Caki2 (cell line): ENCODE data around the gene IRGC. TPM values are rescaled to one million over a fixed set of nuclear protein-coding genes. Genes with fewer than 3 reads are reported as not detected.
"Not testable (repeated sequence)": the region's sequence is repeated elsewhere in the genome, so short reads cannot be mapped to it uniquely, and the experiment has no call there.

Experiments
- DNase-seq: peaks from one replicate; pipeline ENCODE4 v3.0.0-alpha.2; 2015; ENCODE audit warnings: low read depth
- in situ Hi-C: cut with HindIII; loops from 2 replicates; pipeline ENCODE4 v1.10.0; 2016; ENCODE audit warnings: low sequenced_read_pairs, low pct_unique_long_range_greater_than_20kb, mixed read lengths
- total RNA-seq: library from RNA; depleted of rRNA; stranded (reverse); fragments of >200 nt; shearing (Covaris generic); gene quantifications from 2 replicates; pipeline ENCODE4 v1.2.3, GENCODE V29; 2014; ENCODE audit warnings: low replicate concordance; rRNA removed

The IRGC gene, protein sequence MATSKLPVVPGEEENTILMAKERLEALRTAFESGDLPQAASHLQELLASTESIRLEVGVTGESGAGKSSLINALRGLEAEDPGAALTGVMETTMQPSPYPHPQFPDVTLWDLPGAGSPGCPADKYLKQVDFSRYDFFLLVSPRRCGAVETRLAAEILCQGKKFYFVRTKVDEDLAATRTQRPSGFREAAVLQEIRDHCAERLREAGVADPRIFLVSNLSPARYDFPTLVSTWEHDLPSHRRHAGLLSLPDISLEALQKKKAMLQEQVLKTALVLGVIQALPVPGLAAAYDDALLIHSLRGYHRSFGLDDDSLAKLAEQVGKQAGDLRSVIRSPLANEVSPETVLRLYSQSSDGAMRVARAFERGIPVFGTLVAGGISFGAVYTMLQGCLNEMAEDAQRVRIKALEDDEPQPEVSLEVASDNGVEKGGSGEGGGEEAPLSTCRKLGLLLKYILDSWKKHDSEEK
- not detected in 2 replicates for total RNA-seq

DNA sequence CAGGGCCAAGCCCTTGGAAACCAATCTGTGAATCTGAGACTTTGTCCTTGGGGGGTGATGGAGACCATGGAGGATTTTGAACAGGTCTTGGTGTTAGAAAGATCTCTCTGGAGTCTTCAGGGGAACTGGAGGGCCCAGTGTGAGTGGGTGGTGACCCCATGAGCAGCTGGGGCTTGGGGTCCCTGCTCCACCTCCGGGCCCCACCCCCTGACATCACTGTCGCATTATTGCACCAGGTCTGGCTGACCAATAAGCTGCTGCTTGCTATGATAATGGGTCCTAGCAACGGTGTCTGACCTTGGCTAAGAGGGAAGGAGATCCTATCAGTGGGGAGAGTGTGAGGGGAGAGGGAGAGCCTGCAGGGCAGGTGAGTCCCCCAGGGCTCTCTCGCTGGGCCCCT lies at the start of gene IRGC:
Gene IRGC (plus strand): TSS at position 301 of the 400 bp plus-strand sequence. CDS start 2,483 bp downstream, outside the sequence.
- in situ Hi-C loops: no loop called here

DNA sequence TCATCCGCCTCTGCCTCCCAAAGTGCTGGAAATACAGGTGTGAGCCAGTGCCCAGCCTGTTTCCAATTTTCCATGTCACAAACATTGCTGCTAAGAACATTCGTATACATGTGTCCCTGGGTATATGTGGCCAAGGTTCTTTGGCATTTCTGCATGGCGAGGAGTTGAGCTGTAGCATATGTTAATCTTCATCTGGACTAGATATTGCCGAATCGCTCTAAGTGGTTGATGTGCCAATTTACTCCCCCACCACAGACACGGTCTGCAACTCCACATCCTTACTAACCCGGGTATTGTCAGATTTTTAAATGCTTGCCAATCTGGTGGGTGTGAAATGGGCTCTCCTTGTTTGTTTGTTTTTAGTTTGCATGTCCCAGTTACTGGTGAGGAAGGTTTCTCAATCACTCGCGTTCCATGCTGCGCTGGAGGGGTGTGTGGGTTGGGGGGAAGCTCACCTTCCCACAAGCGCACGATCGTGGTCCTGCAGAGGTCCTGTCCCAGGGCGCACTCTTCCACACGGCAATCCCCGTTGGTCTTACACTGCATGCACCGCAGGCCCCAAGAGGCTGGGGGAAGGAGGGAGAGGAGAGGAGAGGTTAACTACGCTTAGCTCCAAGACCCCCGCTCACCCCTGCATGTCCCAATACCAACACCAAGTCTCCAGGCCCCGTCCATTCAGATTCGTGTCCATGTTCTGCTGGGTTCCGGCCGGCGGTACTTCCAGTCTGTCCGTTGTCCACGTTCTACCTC lies 48.6 kb upstream of the IRGC start:
- in situ Hi-C loops: no loop called here
- DNase-seq: no peak

More for the DNA sequence above, at the start of gene IRGC:
- DNase-seq: no peak

DNA sequence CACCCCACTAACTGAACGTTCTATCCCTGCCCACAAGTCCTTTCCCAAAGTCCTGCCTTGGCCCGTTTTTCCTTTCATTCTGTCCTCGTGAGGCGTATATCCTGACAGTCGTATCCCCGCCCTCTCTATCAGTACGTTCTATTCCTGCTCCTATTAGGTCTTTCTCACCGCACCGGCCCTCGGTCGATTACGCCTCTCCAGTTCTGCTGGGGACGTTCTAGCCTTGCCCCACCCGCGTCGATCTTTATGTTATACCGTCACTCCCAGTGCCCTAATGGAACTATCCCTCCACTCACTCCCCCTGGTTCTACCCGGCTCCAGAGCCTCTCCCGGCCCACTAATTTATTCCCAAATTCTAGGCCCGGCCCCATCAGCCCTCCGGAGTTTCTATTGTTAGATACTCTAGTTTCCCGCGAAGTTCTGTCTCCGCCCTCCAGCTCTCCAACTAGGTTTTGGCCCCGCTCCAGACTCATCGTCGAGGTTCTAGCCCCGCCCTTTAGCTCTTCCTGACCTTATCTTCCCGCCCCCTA lies 47.9 kb upstream of the IRGC start:
- in situ Hi-C loops: no loop called here

DNA sequence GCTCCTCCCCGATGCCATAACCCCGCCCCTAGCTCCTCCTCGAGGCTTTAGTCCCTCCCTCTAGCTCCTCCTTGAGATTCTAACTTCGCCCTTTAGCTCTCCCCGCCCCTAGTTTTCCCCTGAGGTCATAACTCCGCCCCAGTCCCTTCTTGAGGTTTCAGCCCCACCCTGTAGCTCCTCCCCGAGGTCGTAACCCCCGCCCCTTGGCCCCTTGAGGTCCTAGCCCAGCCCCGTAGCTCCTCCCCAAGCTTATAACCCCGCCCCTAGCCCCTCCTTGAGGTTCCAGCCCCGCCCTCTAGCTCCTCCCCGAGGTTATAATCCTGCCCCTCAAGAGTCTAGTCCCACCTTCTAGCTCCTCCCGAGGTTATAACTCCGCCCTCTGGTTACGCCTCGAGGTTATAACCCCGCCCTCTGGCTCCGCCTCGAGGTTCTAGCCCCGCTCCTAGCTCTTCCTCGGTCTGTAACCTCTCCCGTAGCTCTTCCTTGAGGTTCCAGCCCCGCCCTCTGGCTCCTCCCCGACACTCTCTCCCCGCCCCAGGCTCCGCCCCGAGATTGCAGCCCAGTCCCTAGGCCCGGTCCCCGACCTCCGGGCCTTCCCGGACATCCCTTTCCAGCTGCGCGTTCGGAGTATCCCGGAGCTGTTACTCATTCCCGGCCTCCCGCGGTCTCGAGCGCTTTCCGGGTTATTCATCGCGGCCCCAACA lies 47.3 kb upstream of the IRGC start:
- in situ Hi-C loops: no loop called here
- peak; percentile 100 for DNase-seq

More for the DNA sequence above, 47.9 kb upstream of the IRGC start:
- no peak for DNase-seq

DNA sequence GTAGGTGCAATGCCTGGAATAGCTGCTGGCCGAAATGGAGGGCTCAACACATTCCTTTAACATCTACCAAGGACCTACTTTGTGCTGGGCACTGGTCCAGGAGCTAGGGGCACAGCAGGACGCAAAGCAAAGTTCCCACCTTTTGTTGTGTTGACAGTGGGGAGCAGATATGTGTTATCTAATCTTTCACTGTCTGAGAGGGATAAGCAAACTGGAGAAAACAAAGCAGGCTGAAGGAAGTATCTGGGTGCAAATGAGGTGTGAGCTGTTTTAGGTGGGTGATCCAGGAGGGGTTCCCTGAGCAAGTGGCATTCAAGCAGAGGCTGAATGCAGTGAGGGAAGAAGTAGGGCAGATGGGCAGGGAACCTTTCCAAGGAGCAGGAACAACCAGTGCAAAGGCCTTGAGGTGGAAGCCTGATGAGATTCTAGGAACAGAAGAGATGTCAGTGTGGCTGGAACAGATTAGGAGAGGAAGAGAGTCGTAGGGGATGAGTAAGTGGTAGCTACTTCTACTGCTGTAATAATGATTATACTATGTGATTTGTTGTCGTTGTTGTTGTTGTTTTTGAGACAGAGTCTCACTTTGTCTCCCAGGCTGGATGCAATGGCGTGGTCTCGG lies 43.7 kb upstream of the IRGC start:
- no peak for DNase-seq
- in situ Hi-C loops: no loop called here

DNA sequence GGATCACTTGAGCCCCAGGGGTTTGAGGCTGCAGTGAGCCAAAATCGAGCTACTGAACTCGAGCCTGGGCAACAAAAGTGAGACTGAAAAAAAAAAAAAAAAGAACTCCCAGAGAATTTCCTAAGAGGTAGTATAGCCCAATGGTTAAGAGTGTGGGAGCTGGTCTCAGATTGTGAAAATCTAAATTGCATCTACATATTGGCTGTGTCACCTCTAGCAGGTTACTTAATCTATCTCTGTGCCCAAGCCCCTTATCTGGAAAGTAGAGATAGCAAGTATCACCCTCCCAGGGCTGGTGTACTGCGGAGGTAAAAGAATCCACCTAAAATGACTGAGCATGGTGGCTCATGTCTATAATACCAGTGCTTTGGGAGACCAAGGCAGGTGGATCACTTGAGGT lies 42.2 kb upstream of the IRGC start:
- in situ Hi-C loops: no loop called here
- no peak for DNase-seq

DNA sequence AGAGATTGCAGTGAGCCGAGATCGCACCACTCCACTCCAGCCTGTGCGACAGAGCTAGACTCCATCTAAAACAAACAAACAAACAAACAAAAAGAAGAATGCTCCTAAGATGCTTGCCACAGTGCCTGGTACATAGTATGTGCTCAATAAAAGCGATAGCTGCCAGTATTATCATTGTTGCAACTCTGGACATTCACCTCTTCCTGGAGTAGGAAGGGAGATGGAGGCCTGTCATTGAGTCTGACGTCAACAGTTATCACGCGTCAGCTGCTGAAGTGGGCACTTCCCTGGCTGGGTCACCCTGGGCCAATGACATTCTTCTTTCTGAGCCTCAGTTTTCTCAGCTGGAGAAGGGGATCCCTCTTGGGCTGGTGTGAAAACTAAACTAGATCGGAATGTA lies 41.7 kb upstream of the IRGC start:
- in situ Hi-C loops: no loop called here
- DNase-seq: no peak

DNA sequence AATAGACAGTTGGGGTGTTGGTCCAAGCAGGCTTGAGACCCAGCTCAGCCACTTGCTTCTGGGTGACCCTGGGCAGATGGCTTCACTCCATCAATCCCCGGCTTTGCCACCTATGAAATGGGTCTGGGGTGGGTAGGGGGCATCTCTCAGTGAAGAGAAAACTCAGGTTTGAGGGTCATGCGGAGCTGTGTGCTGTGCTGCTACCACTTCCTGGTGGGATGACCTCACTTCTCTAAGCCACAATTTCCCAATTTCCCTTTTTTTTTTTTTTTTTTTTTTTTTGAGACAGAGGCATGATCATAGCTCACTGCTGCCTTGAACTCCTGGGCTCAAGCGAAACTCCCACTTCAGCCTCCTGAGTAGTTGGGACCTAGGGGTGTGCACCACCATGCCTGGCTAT lies 41.3 kb upstream of the IRGC start:
- in situ Hi-C loops: no loop called here
- no peak for DNase-seq

DNA sequence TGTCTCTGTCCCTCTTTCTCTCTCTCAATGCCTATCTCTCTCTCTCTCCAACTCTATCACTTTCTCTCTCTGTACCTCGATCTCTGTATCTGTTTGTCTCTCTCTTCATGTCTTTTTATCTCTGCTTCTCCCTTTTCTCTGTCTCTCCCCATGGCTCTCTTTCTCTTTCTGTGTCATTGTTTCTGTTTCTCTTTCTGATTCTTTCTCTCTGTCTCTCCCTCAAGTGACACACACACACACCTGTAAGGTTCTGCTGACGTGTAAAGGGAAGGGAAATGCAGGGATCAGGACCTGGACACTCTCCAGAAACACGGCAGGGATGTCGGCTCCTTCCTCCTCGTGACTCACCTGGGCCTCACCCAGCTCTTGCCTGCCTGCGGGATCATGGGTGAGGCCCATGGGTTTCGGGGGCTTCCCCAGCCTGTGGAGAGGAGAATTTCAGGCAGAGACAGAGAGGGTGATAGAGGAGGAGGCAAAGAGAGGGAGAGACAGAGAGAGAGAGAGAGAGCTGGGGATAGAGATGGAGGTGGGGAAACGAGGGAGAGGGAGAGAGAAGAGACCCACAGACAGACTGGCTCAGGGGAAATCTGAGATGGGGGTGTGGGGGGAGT lies 40.5 kb upstream of the IRGC start:
- in situ Hi-C loops: no loop called here
- DNase-seq: peak; percentile 86

DNA sequence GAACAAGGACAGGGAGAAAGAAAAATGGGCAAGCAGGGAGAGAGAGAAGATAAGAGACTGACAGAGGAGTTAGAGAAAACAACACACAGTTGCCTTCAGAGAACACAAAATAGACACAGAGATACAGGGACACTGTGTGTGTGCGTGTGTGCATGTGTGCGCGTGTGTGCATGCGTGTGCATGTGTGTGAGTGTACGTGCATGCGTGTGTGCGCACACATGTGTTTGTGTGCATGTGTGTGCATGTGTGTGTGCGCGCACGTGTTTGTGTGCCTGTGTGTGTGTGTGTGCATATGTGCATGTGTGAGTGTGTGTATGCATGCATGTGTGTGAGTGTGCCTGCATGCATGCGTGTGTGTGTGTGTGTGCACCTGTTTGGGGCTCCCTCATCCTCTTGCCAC lies 40.0 kb upstream of the IRGC start:
- DNase-seq: no peak
- in situ Hi-C loops: no loop called here

DNA sequence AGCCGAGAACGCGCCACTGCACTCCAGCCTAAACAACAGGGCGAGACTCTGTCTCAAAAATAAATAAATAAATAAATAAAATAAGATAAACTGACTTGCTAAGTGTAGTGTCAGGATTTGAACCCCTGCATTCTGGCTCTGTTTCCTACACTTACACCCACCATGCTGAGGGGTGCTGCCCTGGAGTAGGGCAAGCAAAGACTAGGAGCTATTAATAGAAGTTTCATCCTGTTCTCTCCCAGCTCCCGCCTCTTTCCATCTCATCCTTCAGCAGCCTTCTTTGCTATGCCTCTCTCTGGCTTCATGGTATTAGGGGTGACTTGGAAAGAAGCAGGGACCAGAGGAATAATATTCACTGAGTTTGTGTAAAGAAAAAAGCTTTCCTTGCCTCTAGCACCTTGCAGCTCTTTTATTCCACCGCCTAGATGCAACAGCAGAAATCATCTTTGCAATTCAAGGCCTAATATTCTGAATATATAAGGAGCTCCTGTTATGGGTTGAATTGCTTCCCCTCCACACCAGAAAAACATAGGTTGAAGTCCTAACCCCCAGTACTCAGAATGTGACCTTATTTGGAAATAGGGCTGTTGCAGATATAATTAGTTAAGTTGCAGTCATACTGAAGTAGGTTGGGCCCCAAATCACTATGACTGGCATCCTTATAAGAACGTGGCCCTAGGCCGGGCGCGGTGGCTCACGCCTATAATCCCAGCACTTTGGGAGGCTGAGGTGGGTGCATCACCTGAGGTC lies 37.2 kb upstream of the IRGC start:
- DNase-seq: no peak
- in situ Hi-C loops: no loop called here

DNA sequence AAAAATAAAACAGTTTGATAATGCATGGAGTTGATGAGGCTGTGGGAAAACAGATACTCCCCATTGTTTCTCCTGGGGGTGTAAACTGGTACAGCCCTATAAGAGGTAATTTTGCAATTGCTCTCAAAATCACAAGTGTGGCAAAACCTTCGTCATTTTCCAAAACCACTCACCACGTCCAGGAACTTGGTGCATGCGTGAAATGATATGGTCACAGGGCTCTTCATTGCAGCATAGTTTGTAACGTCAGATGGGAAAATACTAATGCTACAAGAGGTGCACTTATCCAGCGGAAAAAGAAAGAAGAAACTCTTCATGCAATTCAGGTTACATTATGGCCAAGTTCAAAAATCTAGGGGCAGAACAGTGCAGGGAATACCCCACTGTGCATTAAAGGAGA lies 34.1 kb upstream of the IRGC start:
- in situ Hi-C loops: no loop called here
- DNase-seq: no peak

DNA sequence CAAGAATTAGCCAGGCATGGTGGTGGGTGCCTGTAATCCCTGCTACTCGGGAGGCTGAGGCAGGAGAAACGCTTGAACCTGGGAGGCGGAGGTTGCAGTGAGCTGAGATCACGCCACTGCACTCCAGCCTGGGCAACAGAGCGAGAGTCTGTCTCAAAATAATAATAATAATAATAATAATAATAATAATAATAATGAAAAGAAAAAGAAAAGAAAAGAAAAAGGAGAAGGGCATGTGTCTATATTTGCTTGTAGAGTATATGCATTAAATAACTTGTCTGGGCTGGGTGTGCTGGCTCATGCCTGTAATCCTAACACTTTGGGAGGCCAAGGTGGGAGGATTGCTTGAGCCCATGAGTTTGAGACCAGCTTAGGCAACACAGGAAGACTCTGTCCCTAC lies 33.6 kb upstream of the IRGC start:
- DNase-seq, in situ Hi-C loops: not testable (repeated sequence)

DNA sequence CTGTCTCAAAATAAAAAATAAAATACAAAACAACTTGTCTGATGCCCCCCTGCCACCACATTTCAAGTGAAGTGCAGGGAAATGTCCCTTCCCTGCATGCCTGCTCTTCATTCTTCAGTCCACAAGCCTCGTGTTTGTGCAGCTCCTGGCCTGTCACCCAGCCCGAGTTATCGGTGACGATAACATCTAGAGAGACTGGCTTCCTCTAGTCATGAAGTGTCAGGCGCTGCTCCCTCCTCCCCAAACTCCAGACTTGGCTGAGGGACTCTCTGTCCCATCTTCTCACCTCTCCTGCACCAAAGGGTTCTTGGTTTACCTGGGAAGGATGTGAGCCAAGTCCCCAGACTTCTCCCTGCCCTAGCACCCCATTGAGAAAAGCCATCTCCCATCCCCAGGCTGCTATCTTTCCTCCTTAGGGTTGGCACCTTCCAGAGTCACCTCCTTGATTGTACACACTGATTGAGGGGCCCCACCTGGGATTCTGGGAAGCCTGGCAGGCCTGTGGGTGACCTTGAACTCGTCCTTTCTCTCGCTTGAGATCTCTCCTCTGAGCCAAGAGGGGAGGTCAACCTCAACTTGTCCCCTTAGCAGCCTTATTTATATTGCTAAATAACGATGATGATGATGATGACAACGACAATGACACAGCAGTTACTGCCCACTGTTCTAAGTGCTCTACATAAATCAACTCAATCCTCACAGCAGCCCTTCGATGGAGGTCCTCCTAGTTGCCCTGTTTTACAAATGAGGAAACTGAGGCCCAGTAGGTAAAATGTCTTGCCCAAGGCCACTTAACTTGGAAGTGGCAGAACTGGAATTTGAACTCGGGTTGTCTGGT lies 32.8 kb upstream of the IRGC start:
- in situ Hi-C loops: no loop called here
- DNase-seq: no peak

DNA sequence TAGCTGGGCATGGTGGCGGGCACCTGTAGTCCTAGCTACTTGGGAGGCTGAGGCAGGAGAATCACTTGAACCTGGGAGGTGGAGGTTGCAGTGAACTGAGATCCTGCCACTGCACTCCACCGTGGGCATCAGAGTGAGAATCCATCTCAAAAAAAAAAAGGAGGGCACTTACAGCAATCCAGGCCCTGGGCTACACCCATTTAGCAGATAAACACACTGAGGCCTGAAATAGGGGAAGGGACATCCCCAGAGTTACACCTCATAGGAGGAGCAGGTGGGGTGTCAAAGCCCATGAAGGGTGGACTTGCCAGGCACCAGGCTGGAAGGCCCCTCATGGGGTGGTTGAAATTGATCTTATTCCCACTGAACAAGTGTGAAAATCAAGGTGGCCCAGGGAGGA lies 32.0 kb upstream of the IRGC start:
- in situ Hi-C loops: no loop called here
- no peak for DNase-seq

DNA sequence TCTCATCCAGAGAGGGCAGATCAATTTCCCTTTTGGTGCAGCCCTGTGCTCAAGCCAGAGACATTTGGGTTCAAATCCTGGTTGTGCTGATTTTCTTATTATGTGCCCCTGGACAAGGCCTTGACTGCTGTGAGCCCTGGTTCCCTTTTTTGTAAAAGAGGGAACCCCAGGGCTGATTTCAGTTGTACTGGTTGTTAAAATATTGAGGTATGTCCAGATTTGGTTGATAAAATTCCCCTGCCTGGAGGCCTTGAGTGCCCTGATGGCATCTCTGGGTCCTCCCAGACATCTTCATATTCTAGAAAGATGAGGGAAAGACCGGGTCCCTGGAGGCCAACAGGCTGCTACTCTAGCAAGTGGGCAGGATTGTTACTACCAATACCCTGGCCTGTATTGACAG lies 31.6 kb upstream of the IRGC start:
- in situ Hi-C loops: no loop called here
- DNase-seq: no peak

DNA sequence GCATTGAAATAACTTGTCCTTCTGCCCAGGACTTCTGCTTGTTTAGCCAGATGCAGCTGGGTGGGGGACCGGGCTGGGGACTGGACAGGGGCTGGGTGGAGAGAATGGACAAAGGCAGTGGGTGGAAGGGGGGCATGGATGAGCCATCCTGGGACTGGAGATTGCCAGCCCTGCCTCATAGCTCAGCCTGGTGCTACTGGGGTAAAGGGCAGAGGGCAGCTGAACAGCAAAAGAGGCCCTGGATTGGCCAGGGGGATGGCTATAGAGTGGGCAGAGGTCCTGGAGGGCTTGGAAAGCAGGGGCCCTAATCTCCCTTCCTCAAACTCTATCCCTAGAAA lies 28.2 kb upstream of the IRGC start:
- DNase-seq: no peak
- in situ Hi-C loops: no loop called here
